GM18526 (cell line): Measurements from ENCODE around the gene PTPRN2.

Experiments
- POLR2A ChIP-seq: IDR thresholded peaks from 3 replicates; pipeline ENCODE4 v1.6.1; 2011; ENCODE audit not compliant: insufficient read length; ENCODE audit errors: extremely low read depth

The PTPRN2 gene

DNA sequence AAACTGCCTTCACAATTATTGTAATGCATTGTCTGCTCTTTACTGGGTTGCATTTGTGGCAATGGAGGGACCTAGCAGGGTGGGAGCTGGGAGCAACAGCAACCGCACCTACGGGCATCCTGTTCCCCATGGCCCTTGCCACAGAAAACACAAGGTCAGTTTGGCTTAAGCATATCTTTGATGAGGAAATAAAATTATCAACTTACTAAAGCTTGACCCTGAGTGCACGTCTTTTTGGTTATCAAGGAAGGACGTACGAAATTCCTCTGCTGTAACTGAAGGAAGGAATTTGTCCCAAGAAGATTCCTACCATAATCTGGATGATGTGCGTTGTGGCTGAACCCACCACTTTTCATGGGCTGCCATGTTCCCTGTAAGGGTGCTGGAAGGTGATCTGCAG is 19.9 kb upstream of the PTPRN2 start:
- no peak for TF ChIP-seq POLR2A

DNA sequence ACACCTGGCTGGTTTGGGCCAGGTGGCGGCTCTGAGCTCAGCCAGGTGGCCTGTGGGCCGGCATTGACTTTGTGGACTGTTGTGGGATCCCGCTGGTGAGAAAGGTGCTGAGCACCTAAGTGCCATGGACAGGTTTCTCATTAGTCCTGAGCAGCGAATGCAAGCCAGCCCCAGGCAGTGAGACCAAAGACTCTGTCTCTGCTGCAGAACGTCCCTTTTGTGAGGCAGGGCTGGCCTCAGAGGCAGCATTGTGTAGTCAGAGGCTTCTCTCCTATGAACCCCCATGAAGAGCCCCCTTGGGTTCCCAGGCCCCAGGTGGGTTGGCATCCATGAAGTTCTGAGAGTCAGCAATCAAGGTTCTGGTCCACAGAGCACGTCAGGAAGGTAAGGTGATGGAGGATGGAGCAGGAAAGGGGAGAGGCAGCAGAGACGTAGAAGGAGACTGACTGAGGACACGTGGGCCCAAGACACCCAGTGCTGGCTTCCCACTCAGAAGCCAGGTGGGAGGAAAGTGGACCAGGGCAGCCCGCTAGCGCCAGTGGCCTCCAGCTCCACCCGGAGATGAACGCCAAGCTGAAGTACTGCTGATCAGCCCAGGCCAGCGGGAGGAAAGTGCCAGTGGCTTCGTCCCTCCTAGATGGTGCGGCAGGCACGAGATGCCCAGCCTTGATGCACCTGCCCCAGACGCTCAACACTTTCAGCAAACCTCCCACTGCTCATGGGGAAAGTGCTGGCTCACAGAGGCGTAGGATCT is 19.2 kb upstream of the PTPRN2 start:
- TF ChIP-seq POLR2A, result no peak

- TF ChIP-seq POLR2A, result no peak
These were observed 18.5 kb upstream of the PTPRN2 start for GRCh38 chr7:158606129-158606528.

GRCh38 chr7:158603773-158604755 is 16.4 kb upstream of the PTPRN2 start:
- no peak for TF ChIP-seq POLR2A

- no peak for TF ChIP-seq POLR2A
These were observed 15.5 kb upstream of the PTPRN2 start for GRCh38 chr7:158602905-158603772.

- no peak for TF ChIP-seq POLR2A
These were observed 14.4 kb upstream of the PTPRN2 start for GRCh38 chr7:158602041-158602440.

DNA sequence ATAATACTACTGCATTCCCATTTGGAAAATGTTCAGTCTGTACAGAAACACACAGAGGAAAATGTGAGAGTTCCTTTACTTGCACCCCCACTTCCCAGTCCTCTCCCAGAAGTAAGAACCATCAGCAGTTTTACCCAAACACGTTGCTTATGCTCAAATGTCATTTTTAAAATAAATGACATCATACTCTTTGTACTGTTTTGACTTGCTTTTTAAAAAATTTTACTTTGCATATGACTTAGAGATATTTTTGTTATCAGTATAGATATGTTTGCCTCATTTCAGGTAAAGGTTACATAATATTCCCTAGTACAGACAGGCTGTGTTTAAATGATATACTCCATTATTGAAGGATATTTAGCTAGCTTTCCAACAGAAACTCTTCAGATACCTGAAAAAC is 13.5 kb upstream of the PTPRN2 start:
- no peak for TF ChIP-seq POLR2A

DNA sequence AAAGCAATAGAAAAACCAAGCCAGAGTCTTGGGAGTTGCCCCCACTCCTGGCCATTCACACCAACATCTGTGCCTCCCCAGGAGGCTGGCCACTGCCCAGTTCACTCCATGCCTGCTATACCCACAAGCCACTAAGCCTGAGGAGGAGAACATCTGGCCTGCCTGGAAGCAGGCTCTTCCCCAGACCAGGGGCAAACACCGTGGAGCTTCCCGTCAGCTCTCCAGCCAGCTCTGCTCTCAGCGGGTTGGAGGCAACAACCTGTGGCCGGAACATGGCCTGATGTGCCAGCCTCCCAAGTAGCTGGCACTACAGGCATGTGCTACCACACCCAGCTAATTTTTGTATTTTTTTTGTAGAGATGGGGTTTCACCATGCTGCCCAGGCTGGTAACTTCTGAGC is 9.1 kb upstream of the PTPRN2 start:
- TF ChIP-seq POLR2A, result no peak

- TF ChIP-seq POLR2A, result no peak
These were observed 8.7 kb upstream of the PTPRN2 start for GRCh38 chr7:158596309-158596708.

- no peak for TF ChIP-seq POLR2A
These were observed 7.4 kb upstream of the PTPRN2 start for GRCh38 chr7:158595068-158595467.

- TF ChIP-seq POLR2A, result no peak
These were observed 4.9 kb upstream of the PTPRN2 start for GRCh38 chr7:158592541-158592940.

DNA sequence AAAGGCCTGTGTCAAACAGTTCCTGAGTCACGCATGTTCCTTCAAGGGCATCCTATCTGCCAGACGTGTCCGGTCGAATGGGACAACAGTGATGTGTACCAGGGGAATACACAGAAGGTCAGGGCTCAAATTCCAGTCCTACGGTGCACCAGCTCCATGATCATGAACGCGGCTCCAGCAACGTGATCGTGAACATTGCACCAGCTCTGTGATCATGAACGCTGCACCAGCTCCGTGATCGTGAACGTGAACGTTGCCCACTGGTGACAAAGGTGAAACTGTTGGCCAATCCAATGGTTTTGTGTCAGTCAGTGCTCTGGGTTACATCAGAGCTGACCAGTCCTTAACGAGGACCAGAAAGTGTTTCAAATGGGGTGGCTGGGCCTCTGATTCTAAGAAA is 4.3 kb upstream of the PTPRN2 start:
- TF ChIP-seq POLR2A, result no peak

GRCh38 chr7:158590181-158590530 is 2.5 kb upstream of the PTPRN2 start:
- no peak for TF ChIP-seq POLR2A

DNA sequence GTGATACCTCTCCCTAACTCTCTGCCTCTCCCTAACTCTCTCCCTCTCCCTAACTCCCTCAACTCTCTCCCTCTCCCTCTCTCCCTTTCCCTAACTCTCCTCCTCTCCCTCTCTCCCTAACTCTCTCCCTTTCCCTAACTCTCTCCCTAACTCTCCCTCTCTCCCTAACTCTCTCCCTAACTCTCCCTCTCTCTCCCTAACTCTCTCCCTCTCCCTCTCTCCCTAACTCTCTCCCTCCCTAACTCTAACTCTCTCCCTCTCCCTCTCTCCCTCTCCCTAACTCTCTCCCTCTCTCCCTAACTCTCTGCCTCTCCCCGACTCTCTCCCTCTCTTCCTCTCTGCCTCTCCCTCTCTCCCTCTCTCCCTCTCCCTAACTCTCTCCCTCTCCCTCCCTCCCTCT is 2.0 kb upstream of the PTPRN2 start:
- TF ChIP-seq POLR2A, result no peak

DNA sequence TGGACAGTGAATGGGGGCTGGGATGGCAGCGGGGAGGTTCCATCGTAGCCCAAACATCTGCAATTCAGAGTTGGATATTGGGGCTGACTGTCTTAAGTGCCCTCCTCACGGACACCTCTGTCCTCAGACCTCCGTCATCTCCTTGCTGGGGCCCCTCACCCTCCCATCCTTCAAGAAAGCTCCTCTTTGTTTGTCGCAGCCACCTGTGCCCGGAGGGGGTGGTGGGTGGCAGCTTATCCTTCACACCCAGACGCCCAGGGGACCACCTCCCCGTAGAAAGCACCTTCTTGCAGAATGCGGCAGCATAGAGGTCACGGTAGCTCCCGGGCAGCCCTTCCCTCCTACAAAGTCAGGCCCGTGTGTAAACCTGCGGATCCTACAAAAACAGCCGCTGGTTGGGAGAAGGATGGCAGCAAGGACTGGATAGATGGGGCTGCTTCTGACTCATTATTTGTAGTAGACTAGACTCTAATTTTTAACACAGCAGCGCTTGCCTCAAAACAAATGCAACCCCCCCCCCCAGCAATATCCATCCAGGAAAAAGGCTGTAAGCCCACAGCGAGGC is 1.3 kb upstream of the PTPRN2 start:
- no peak for TF ChIP-seq POLR2A
